Endodermal cell (in vitro differentiated cells): ENCODE measurements around the gene FAM168A. TPM values are rescaled to one million over a fixed set of nuclear protein-coding genes. Genes with fewer than 3 reads are reported as not detected.
A peak's percentile ranks its signal among the peaks of the same experiment; 100 is the strongest.

Experiments used
- DNase-seq: peaks from one replicate; pipeline ENCODE4 v3.0.0-alpha.2; 2017
- H3K27ac ChIP-seq: 2 replicates; pipeline ENCODE4 v1.5.1; 2013; ENCODE audit warnings: mild to moderate bottlenecking, low read depth, low read length, moderate library complexity
- H3K27me3 ChIP-seq: 2 replicates; pipeline ENCODE4 v1.6.1; 2013; ENCODE audit warnings: mild to moderate bottlenecking, low read length, moderate library complexity; ENCODE audit not compliant: insufficient read depth, control insufficient read depth, poor library complexity, severe bottlenecking
- H3K36me3 ChIP-seq: 2 replicates; pipeline ENCODE4 v1.7.0; 2013; ENCODE audit warnings: mild to moderate bottlenecking, low read length, moderate library complexity; ENCODE audit not compliant: control insufficient read depth, insufficient read depth
- H3K4me1 ChIP-seq: one replicate; pipeline ENCODE4 v1.7.0; 2013; ENCODE audit warnings: low read length; ENCODE audit not compliant: control insufficient read depth, insufficient read depth
- H3K4me3 ChIP-seq: 2 replicates; pipeline ENCODE4 v1.5.1; 2013; ENCODE audit warnings: mild to moderate bottlenecking, low read length, moderate library complexity
- H3K9ac ChIP-seq: 2 replicates; pipeline ENCODE4 v1.6.1; 2013; ENCODE audit warnings: mild to moderate bottlenecking, low read length, moderate library complexity; ENCODE audit not compliant: poor library complexity, severe bottlenecking; ENCODE audit errors: extremely low read depth
- H3K9me3 ChIP-seq: 2 replicates; pipeline ENCODE4 v1.6.1; 2013; ENCODE audit warnings: mild to moderate bottlenecking, low read length, moderate library complexity; ENCODE audit not compliant: control insufficient read depth
- H3K27ac Mint-ChIP-seq: 2 replicates; pipeline ENCODE4 v1.8.0; 2020; ENCODE audit warnings: mixed read lengths
- H3K27me3 Mint-ChIP-seq: 2 replicates; pipeline ENCODE4 v1.8.0; 2021; ENCODE audit warnings: mild to moderate bottlenecking, mixed read lengths; ENCODE audit not compliant: insufficient read depth
- H3K36me3 Mint-ChIP-seq: 2 replicates; pipeline ENCODE4 v1.8.0; 2020; ENCODE audit warnings: low read depth, mixed read lengths
- H3K4me1 Mint-ChIP-seq: 2 replicates; pipeline ENCODE4 v1.8.0; 2020; ENCODE audit warnings: mixed read lengths
- H3K4me3 Mint-ChIP-seq: 2 replicates; pipeline ENCODE4 v1.8.0; 2020; ENCODE audit warnings: mild to moderate bottlenecking, moderate library complexity, mixed read lengths
- H3K9me3 Mint-ChIP-seq: 2 replicates; pipeline ENCODE4 v1.8.0; 2020; ENCODE audit warnings: mild to moderate bottlenecking, mixed read lengths
- WGBS, 2 experiments: methylation state at CpG; one replicate each; pipeline versions ENCODE4 v1.1.5 to v1.1.7; 2013; ENCODE audit warnings: missing lambda C conversion rate in 2 of 2, mixed read lengths in 1 of 2; ENCODE audit not compliant: insufficient coverage in 1 of 2, insufficient read length in 1 of 2; 5-methylcytosine and 5-hydroxymethylcytosine counted together
- long read RNA-seq, 4 experiments: library from polyadenylated mRNA in 2 of 4; library from RNA in 1 of 4; library from capped mRNA in 1 of 4; stranded (forward) in 3 of 4; unstranded in 1 of 4; transcript quantifications; one replicate each; pipeline ENCODE4 v2.0.0, GENCODE V29; 2020 to 2021; ENCODE audit warnings: inconsistent platforms in 1 of 4
- polyA plus RNA-seq, 2 experiments: library from polyadenylated mRNA; stranded (reverse); fragments of 50-300 nt; gene quantifications; one replicate each; pipeline ENCODE4 v1.2.3, GENCODE V29; 2013
- total RNA-seq, 2 donors: library from RNA; stranded (reverse); fragmentation: NEBNext Ultra II Directional in 1 of 2; extraction: Animal tissue kit (Norgen Biotek cat#: 25700) in 1 of 2; gene quantifications; 2 replicates in 1 of 2; 3 replicates in 1 of 2; pipeline ENCODE4 v1.2.1, GENCODE V29; 2021
- TF ChIP-seq, protein P1 (sequence below): fragments of 200-600 bp; sonication (generic); conservative IDR thresholded peaks from 2 replicates; pipeline ENCODE4 v1.5.0; 2021; ENCODE audit warnings: antibody characterized with exemption, mild to moderate bottlenecking

FAM168A gene, protein sequence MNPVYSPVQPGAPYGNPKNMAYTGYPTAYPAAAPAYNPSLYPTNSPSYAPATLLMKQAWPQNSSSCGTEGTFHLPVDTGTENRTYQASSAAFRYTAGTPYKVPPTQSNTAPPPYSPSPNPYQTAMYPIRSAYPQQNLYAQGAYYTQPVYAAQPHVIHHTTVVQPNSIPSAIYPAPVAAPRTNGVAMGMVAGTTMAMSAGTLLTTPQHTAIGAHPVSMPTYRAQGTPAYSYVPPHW
- 10 to 100 TPM; 27.4 to 31.6 TPM for total RNA-seq
- 35.7 TPM for polyA plus RNA-seq (2013, experiment 1 of 2)
- polyA plus RNA-seq (2013, experiment 2 of 2) = 35.9 TPM
- long read RNA-seq, experiment 1, partial matches to known transcripts = 0 of 7 reads
- long read RNA-seq, experiment 1, other reads (novel, unspliced or antisense) = 7 of 7 reads
- long read RNA-seq, experiment 2, partial matches to known transcripts = 2 of 19 reads
- long read RNA-seq, experiment 2, other reads (novel, unspliced or antisense) = 17 of 19 reads
- long read RNA-seq, experiment 3, partial matches to known transcripts = 2 of 17 reads
- long read RNA-seq, experiment 3, other reads (novel, unspliced or antisense) = 15 of 17 reads
- long read RNA-seq, experiment 4, partial matches to known transcripts = 1 of 4 reads
- long read RNA-seq, experiment 4, other reads (novel, unspliced or antisense) = 2 of 4 reads

DNA sequence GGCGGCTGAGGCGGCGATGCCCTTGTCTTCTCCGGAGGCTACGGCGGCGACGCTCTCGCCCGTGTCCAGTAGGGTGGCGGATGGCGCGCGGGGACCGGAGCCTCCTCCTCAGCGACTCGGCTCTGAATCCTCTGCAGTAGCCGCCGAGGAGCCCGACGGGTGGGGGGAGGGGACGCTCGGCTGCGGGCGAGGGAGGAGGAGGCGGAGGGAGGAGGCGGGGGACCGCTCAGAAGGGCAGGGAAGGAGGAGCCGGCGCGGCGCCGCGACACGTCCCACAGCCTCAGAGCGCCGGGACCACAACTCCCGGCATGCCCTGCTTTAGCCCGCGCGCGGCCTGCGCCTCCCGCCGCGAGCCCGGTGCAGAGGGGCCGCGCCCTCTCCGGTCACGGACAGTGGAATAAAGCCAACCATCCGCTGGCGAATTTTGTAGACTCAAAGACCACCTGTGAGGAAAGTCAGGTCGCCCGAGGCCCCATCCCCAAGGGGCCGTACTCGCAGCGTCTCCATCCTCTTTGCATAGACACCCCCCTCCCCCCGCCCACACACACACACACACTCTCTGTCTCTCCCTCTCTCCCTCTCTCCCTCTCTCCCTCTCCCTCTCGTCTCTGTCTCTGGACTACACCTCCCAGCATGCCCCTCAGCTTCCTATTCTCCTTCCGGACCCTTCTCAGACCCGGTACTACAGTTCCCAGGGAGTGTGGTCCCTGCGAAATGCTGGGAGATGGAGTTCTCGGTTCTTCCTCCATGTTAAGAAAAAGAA lies at the start of gene FAM168A:
Gene FAM168A (minus strand): TSS at position 157 of the 763 bp plus-strand sequence. CDS start 129,638 bp downstream, outside the sequence.
- Histone ChIP-seq H3K4me1 (no peaks in the 10 kb centered on the region), H3K36me3 (no peaks in the 10 kb centered on the region), H3K9me3 (no peaks in the 10 kb centered on the region), H3K27me3 (no peaks in the 10 kb centered on the region), H3K4me3 (peak within 1 kb of the TSS; percentile 87), H3K9ac (peak within 1 kb of the TSS; percentile 61), H3K27ac (peak within 1 kb of the TSS; percentile 97)
- Mint-ChIP-seq H3K9me3 (no peaks in the 10 kb centered on the region), H3K4me3 (peak within 1 kb of the TSS; percentile 85), H3K36me3 (no peaks in the 10 kb centered on the region), H3K27me3 (no peaks in the 10 kb centered on the region), H3K27ac (peak within 1 kb of the TSS; percentile 76), H3K4me1 (peaks cover 44% of the 10 kb centered on the region)
- WGBS, 2 experiments = 0% methylated on average over 2 to 62 of the region's 64 CpGs
- peak; percentile 98 for DNase-seq
- TF ChIP-seq, protein P1, sequence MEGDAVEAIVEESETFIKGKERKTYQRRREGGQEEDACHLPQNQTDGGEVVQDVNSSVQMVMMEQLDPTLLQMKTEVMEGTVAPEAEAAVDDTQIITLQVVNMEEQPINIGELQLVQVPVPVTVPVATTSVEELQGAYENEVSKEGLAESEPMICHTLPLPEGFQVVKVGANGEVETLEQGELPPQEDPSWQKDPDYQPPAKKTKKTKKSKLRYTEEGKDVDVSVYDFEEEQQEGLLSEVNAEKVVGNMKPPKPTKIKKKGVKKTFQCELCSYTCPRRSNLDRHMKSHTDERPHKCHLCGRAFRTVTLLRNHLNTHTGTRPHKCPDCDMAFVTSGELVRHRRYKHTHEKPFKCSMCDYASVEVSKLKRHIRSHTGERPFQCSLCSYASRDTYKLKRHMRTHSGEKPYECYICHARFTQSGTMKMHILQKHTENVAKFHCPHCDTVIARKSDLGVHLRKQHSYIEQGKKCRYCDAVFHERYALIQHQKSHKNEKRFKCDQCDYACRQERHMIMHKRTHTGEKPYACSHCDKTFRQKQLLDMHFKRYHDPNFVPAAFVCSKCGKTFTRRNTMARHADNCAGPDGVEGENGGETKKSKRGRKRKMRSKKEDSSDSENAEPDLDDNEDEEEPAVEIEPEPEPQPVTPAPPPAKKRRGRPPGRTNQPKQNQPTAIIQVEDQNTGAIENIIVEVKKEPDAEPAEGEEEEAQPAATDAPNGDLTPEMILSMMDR = peak; percentile 56

DNA sequence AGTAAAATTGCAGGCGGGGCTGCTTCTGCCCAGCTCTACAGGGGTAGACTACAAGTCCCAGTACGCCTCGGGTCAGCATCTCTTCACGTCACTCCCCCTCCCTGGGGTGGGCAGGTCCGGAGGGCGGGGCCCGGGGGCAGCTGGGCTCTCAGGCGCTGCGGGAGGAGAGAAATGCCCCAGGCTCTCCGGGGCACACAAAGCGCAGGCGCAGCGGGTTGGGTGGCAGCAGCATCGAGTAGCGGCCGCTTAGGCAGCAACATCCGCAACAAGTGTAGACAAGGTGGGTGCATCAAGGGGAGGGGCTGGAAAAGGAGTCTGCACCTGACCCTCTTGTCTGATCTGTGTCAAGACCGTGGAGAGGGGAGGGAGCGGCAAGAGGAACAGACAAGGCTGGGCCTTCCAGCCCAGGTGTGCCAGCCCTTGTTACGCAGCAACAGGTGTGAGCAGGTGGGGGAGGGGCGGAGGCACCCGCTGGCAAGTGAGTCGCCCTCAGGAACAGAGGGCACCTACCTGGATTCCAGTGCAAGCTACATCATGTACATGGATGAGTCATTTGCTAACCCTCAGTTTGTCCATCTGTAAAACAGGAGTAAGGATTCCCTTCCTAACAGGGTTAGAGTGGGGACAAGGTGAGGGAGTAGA lies 49.7 kb upstream of the FAM168A start:
- peak overlapping the region; percentile 2 for H3K9ac ChIP-seq
- H3K4me1 Mint-ChIP-seq = peaks cover 49% of the 10 kb centered on the region

More for the DNA sequence above, 49.7 kb upstream of the FAM168A start:
- H3K9me3 Mint-ChIP-seq = no peaks in the 10 kb centered on the region
- Histone ChIP-seq H3K9me3 (no peaks in the 10 kb centered on the region), H3K36me3 (no peaks in the 10 kb centered on the region), H3K27ac (no peak overlapping the region), H3K4me1 (peaks cover 31% of the 10 kb centered on the region), H3K27me3 (no peaks in the 10 kb centered on the region), H3K4me3 (peak overlapping the region; percentile 74)
- peak overlapping the region; percentile 61 for H3K4me3 Mint-ChIP-seq
- TF ChIP-seq, protein P1 = no peak
- 8 to 35% methylated on average over 8 to 23 of the region's 23 CpGs for WGBS, 2 experiments
- peaks cover 53% of the 10 kb centered on the region for H3K27me3 Mint-ChIP-seq
- peaks cover 7% of the 10 kb centered on the region for H3K36me3 Mint-ChIP-seq
- peak; percentile 98 for DNase-seq
- peak overlapping the region; percentile 88 for H3K27ac Mint-ChIP-seq
